OCI-LY3 (cell line): Measurements from ENCODE around the gene TIMM21.

ENCODE experiments used
- CTCF ChIP-seq: fragments of 200-600, 300-600 bp; sonication (generic); IDR thresholded peaks from 2 replicates; pipeline ENCODE4 v1.5.1; 2014; ENCODE audit warnings: antibody characterized with exemption, low read length, low read depth
- EZH2phosphoT487 ChIP-seq: fragments of 200-600 bp; shearing (Covaris generic); IDR thresholded peaks from 2 replicates; pipeline ENCODE4 v1.6.1; 2018; ENCODE audit warnings: antibody characterized with exemption, mixed run types, low read depth

GRCh38 chr18:74141667-74142066, 6.7 kb upstream of the TIMM21 start:
- TF ChIP-seq CTCF: no peak
- TF ChIP-seq EZH2phosphoT487: no peak
